IMR-90 (cell line): ENCODE results near the gene TCAP. TPM values are rescaled to one million over a fixed set of nuclear protein-coding genes. Genes with fewer than 3 reads are reported as not detected.

ENCODE experiments used
- ATAC-seq: fragments of 200-7000 bp; cut with Tn5 transposase; 2 replicates; pipeline ENCODE4 v1.9.1; 2020; ENCODE audit warnings: low read depth, mild to moderate bottlenecking, moderate library complexity
- BruUV-seq: library from RNA; stranded (reverse); fragments of 400-500 nt; replicated peaks from 2 replicates; lab custom pipeline; 2021; lab: Mats Ljungman, UMichigan
- CTCF ChIA-PET: fragments of 300-600 bp; formaldehyde crosslinking; extraction: SDS; loops from one replicate; lab custom pipeline; 2021; ENCODE audit warnings: antibody characterized with exemption; lab: Yijun Ruan, JAX
- POLR2A ChIA-PET: fragments of 300-600 bp; sonication (Branson Sonifier 250); formaldehyde crosslinking; loops from one replicate; lab custom pipeline; 2022; ENCODE audit warnings: antibody characterized with exemption; ENCODE audit not compliant: unreplicated experiment; lab: Charles Lee
- DNase-seq: peaks from one replicate; pipeline ENCODE4 v3.0.0; 2013
- H2AFZ ChIP-seq: replicated peaks from 2 replicates; pipeline ENCODE3; 2013; ENCODE audit warnings: low read length, mild to moderate bottlenecking; ENCODE audit not compliant: poor library complexity
- H2AK5ac ChIP-seq: 2 replicates; pipeline ENCODE4 v1.6.1; 2013; ENCODE audit warnings: low read depth, low read length, inconsistent platforms
- H2AK9ac ChIP-seq: replicated peaks from 2 replicates; pipeline ENCODE3; 2013; ENCODE audit warnings: mild to moderate bottlenecking, low read depth, low read length, moderate library complexity; ENCODE audit not compliant: poor library complexity
- H2BK120ac ChIP-seq: 2 replicates; pipeline ENCODE4 v1.6.1; 2013; ENCODE audit warnings: low read depth, low read length, inconsistent platforms
- H2BK15ac ChIP-seq: 3 replicates; pipeline ENCODE4 v1.6.1; 2013; ENCODE audit warnings: low read depth, low read length, inconsistent platforms
- H2BK20ac ChIP-seq: 2 replicates; pipeline ENCODE4 v1.6.1; 2013; ENCODE audit warnings: low read depth, mild to moderate bottlenecking, inconsistent platforms, low read length, moderate library complexity
- H2BK5ac ChIP-seq: 2 replicates; pipeline ENCODE4 v1.6.1; 2013; ENCODE audit warnings: mild to moderate bottlenecking, low read depth, low read length, inconsistent platforms; ENCODE audit not compliant: poor library complexity, severe bottlenecking
- H3K14ac ChIP-seq: replicated peaks from 2 replicates; pipeline ENCODE4 v1.6.1; 2013; ENCODE audit warnings: low read depth, low read length, inconsistent platforms
- H3K18ac ChIP-seq: 2 replicates; pipeline ENCODE4 v1.6.1; 2013; ENCODE audit warnings: low read depth, low read length, control low read depth
- H3K23ac ChIP-seq: 2 replicates; pipeline ENCODE4 v1.6.1; 2013; ENCODE audit warnings: low read depth, low read length, inconsistent platforms
- H3K27ac ChIP-seq: 2 replicates; pipeline ENCODE4 v1.5.1; 2013; ENCODE audit warnings: mild to moderate bottlenecking, control low read depth, low read length; ENCODE audit not compliant: insufficient read depth
- H3K27me3 ChIP-seq: 2 replicates; pipeline ENCODE4 v1.6.1; 2013; ENCODE audit warnings: low read length; ENCODE audit not compliant: control insufficient read depth, insufficient read depth
- H3K36me3 ChIP-seq: 2 replicates; pipeline ENCODE4 v1.6.1; 2013; ENCODE audit warnings: low read length, mixed read lengths; ENCODE audit not compliant: control insufficient read depth, insufficient read depth
- H3K4ac ChIP-seq: 2 replicates; pipeline ENCODE4 v1.6.1; 2013; ENCODE audit warnings: low read depth, low read length, inconsistent platforms
- H3K4me1 ChIP-seq: 2 replicates; pipeline ENCODE4 v1.6.1; 2013; ENCODE audit warnings: low read length, mixed read lengths; ENCODE audit not compliant: control insufficient read depth, insufficient read depth
- H3K4me2 ChIP-seq: 2 replicates; pipeline ENCODE4 v1.6.1; 2013; ENCODE audit warnings: low read depth, mild to moderate bottlenecking, control low read depth, low read length, moderate library complexity
- H3K4me3 ChIP-seq: 2 replicates; pipeline ENCODE4 v1.5.1; 2013; ENCODE audit warnings: low read depth, mild to moderate bottlenecking, control low read depth, low read length, moderate library complexity; ENCODE audit not compliant: insufficient read depth
- H3K56ac ChIP-seq: 2 replicates; pipeline ENCODE4 v1.6.1; 2013; ENCODE audit warnings: low read length, inconsistent platforms; ENCODE audit not compliant: insufficient read depth; ENCODE audit errors: extremely low read depth
- H3K79me1 ChIP-seq, 2 experiments: 2 replicates each; pipeline ENCODE4 v1.6.1; 2013; ENCODE audit warnings: low read length in 2 of 2, inconsistent platforms in 1 of 2, low read depth in 1 of 2
- H3K9ac ChIP-seq: 2 replicates; pipeline ENCODE4 v1.6.1; 2013; ENCODE audit warnings: low read depth, low read length, control low read depth
- H3K9me1 ChIP-seq: 2 replicates; pipeline ENCODE4 v1.6.1; 2013; ENCODE audit warnings: low read length, inconsistent platforms; ENCODE audit not compliant: insufficient read depth
- H3K9me3 ChIP-seq: 2 replicates; pipeline ENCODE4 v1.6.1; 2013; ENCODE audit warnings: low read length; ENCODE audit not compliant: control insufficient read depth, insufficient read depth
- H4K20me1 ChIP-seq: 2 replicates; pipeline ENCODE4 v1.6.1; 2013; ENCODE audit warnings: low read length, inconsistent platforms; ENCODE audit not compliant: insufficient read depth
- H4K5ac ChIP-seq: 2 replicates; pipeline ENCODE4 v1.6.1; 2013; ENCODE audit warnings: mild to moderate bottlenecking, low read depth, low read length, control low read depth
- H4K8ac ChIP-seq, 2 experiments: 2 replicates each; pipeline ENCODE4 v1.6.1; 2013; ENCODE audit warnings: low read depth in 2 of 2, low read length in 2 of 2, control low read depth in 1 of 2, inconsistent platforms in 1 of 2
- H4K91ac ChIP-seq: 2 replicates; pipeline ENCODE4 v1.6.1; 2013; ENCODE audit warnings: low read depth, low read length, inconsistent platforms; ENCODE audit not compliant: insufficient read depth
- WGBS, 2 experiments: methylation state at CpG; one replicate each; pipeline versions ENCODE4 v1.1.5 to v1.1.7; 2013; ENCODE audit warnings: missing lambda C conversion rate in 2 of 2; ENCODE audit not compliant: insufficient read length in 1 of 2; ENCODE audit errors: extremely low coverage in 2 of 2; 5-methylcytosine and 5-hydroxymethylcytosine counted together
- dilution Hi-C: fragments of 300-500 bp; cut with HindIII; formaldehyde crosslinking; loops from one replicate; pipeline ENCODE4 v1.14.3; 2018; ENCODE audit warnings: low sequenced_read_pairs; ENCODE audit not compliant: unreplicated experiment
- in situ Hi-C: fragments of 300-500 bp; cut with MboI; formaldehyde crosslinking; loops from 3 replicates; pipeline ENCODE4 v1.14.3; 2019; ENCODE audit warnings: low sequenced_read_pairs, inconsistent platforms, mixed read lengths
- intact Hi-C: fragments of 100-400 bp; cut with micrococcal nuclease; formaldehyde crosslinking; loops from 2 replicates; pipeline ENCODE4 v1.10.0; 2022
- polyA plus RNA-seq, 3 experiments: library from polyadenylated mRNA; depleted of rRNA; stranded (reverse); fragments of >200 nt; gene quantifications; 2 replicates each; pipeline ENCODE4 v1.2.3, GENCODE V29; 2012; ENCODE audit warnings: low replicate concordance in 1 of 3
- total RNA-seq: library from RNA; depleted of rRNA; stranded (reverse); fragments of >200 nt; gene quantifications from 2 replicates; pipeline ENCODE4 v1.2.3, GENCODE V29; 2012
- TF ChIP-seq, protein P1 (sequence below): conservative IDR thresholded peaks from 2 replicates; pipeline ENCODE4 v1.5.1; 2012; ENCODE audit warnings: mild to moderate bottlenecking, low read depth, low read length, improper control_type of control experiment
- TF ChIP-seq, protein P2 (sequence below): fragments of 150-350 bp; IDR thresholded peaks from 2 replicates; pipeline ENCODE4 v1.6.1; 2017; ENCODE audit warnings: mild to moderate bottlenecking, antibody characterized with exemption, low read length, low read depth

Gene TCAP
- total and polyA plus RNA-seq, 2 of the 4 experiments (the other 2 are of a cell fraction) = under 0.01 to 0.21 TPM

DNA sequence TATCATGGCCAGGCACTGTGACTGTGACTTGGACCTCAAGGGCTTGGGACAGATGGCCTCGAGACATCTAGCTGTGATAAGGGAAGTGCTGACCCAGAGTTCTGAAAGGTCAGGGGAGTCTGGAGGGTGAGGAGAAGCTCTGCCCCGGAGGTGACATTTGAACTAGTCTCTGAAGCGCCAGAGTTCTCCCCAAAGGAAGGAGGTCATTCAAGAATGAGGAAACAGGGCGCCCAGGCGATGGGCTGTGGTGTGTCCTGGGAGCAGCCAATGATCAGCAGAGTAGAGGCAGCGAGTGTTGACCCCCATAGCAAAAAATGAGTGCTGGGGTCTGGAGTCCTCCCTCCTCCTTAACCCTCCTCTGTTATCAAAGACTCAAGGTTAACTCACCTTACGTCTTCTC lies 23.3 kb upstream of the TCAP start:
- Histone ChIP-seq H2AK9ac (no peak overlapping the region), H2AK5ac (no peak overlapping the region)
- dilution Hi-C loops = no loop called here

More for the DNA sequence above, 23.3 kb upstream of the TCAP start:
- intact Hi-C loops (no loop called here), in situ Hi-C loops (no loop called here)
- CTCF ChIA-PET = interaction anchor here (0.9 kb wide), 1 partner anchor 12 kb away, joined by 4 read pairs; no protein-coding TSS in a partner anchor
- H3K9me1 ChIP-seq = peaks cover 40% of the 10 kb centered on the region
- TF ChIP-seq, protein P1, sequence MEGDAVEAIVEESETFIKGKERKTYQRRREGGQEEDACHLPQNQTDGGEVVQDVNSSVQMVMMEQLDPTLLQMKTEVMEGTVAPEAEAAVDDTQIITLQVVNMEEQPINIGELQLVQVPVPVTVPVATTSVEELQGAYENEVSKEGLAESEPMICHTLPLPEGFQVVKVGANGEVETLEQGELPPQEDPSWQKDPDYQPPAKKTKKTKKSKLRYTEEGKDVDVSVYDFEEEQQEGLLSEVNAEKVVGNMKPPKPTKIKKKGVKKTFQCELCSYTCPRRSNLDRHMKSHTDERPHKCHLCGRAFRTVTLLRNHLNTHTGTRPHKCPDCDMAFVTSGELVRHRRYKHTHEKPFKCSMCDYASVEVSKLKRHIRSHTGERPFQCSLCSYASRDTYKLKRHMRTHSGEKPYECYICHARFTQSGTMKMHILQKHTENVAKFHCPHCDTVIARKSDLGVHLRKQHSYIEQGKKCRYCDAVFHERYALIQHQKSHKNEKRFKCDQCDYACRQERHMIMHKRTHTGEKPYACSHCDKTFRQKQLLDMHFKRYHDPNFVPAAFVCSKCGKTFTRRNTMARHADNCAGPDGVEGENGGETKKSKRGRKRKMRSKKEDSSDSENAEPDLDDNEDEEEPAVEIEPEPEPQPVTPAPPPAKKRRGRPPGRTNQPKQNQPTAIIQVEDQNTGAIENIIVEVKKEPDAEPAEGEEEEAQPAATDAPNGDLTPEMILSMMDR = no peak
- TF ChIP-seq, protein P2, sequence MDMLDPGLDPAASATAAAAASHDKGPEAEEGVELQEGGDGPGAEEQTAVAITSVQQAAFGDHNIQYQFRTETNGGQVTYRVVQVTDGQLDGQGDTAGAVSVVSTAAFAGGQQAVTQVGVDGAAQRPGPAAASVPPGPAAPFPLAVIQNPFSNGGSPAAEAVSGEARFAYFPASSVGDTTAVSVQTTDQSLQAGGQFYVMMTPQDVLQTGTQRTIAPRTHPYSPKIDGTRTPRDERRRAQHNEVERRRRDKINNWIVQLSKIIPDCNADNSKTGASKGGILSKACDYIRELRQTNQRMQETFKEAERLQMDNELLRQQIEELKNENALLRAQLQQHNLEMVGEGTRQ = no peak
- H2BK15ac ChIP-seq = no peak overlapping the region
- H2BK5ac ChIP-seq = no peak overlapping the region
- no peak overlapping the region for H3K9ac ChIP-seq
- H3K9me3 ChIP-seq = no peaks in the 10 kb centered on the region
- H3K79me1 ChIP-seq = peaks cover 43 to 94% of the 10 kb centered on the region in 2 experiments
- peaks cover 55% of the 10 kb centered on the region for H4K20me1 ChIP-seq
- no peak overlapping the region for H3K23ac ChIP-seq
- no peaks in the 10 kb centered on the region for H3K36me3 ChIP-seq
- H2BK120ac ChIP-seq = no peak overlapping the region
- no peaks in the 10 kb centered on the region for H3K27me3 ChIP-seq
- H3K14ac ChIP-seq = no peak overlapping the region
- H3K4me2 ChIP-seq = no peak overlapping the region
- no peak overlapping the region for H4K5ac ChIP-seq
- H3K18ac ChIP-seq = no peak overlapping the region
- H4K8ac ChIP-seq = no peak overlapping the region
- no peak overlapping the region for H3K4me3 ChIP-seq
- POLR2A ChIA-PET = no interaction called here
- WGBS, 2 experiments = 50% methylated on average over 2 of the region's 7 CpGs; no CpG with 5 or more reads in 1 of the 2 experiments
- H4K91ac ChIP-seq = no peak overlapping the region
- H3K27ac ChIP-seq = no peak overlapping the region
- H2BK20ac ChIP-seq = no peak overlapping the region
- DNase-seq (no peak), ATAC-seq (no peak)
- no peak overlapping the region for H3K4ac ChIP-seq
- no peak overlapping the region for H3K56ac ChIP-seq
- H3K4me1 ChIP-seq = peaks cover 21% of the 10 kb centered on the region
- BruUV-seq = no TSS peak
- no peak overlapping the region for H2AFZ ChIP-seq
